ENCODE data around the gene DHRS9. TPM values are rescaled to one million over a fixed set of nuclear protein-coding genes. Genes with fewer than 3 reads are reported as not detected.

Gene DHRS9
- total and polyA plus RNA-seq, 9 of the 15 experiments (the other 6 are each of a cell fraction or from before 2014, with no cell fraction given): 0.27 to 1.7 (median 0.69) TPM

DNA sequence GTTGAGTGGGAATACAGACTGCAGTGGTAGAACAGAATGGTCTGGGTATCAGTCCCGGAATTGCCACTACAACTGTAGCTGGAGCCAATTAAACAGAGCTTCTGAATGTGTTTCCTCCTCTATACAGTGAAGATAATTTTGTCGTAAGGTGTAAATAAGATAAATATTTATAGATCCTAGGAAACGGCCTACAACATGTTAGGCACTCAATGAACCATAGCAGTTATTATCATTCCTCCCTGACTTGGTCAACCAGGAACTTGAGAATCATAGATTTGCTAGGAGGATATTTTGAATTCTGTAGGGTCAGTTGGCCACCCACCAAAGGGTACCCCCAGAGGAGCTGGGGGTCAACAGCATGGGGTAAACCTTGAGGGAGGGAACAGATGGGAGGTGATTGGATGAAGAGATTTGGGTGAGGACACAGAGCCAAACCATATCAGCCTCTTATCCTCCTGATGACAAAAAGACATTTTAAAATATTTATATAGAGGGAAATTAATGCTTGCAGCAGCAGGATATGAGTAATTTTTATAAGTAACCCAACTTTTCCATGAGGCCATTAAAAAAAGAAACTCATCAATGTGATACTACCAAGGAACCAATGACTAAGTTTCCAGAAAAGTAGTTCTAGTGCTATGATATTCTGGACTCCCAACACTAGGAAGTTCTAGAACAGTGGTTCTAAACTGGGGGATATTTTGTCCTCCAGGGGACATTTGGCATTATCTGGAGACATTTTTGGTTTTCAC, 4.0 kb downstream of the DHRS9 start:
- WGBS (ENCODE audit: insufficient coverage, low coverage, missing lambda C conversion rate): 16% methylated on average over 3 of the region's 3 CpGs
- Histone ChIP-seq H4K20me1 (replicated peaks; ENCODE audit: control insufficient read depth, insufficient read depth, low read length) (no peaks in the 10 kb centered on the region), H2AFZ (ENCODE audit: low read depth, low read length) (peak overlapping the region; percentile 78), H3K9me1 (ENCODE audit: control insufficient read depth, insufficient read depth, low read length) (no peaks in the 10 kb centered on the region), H3K36me3 (ENCODE audit: control insufficient read depth, insufficient read depth, low read length) (no peaks in the 10 kb centered on the region), H3K27me3 (ENCODE audit: control insufficient read depth in 2 of 2, insufficient read depth in 2 of 2, low read length in 2 of 2) (no peaks in the 10 kb centered on the region), H3K9ac (ENCODE audit: insufficient read depth in 1 of 2, low read depth in 2 of 2, low read length in 2 of 2) (peak overlapping the region in 1 of 2 experiments; percentile 46; a peak in 1 of 4 replicates), H3K27ac (ENCODE audit: extremely low read depth, low read depth, low read length) (peak overlapping the region; percentile 62), H3K4me3 (no peak overlapping the region), H3K79me2 (ENCODE audit: control insufficient read depth, insufficient read depth, low read length) (no peaks in the 10 kb centered on the region), H3K4me2 (ENCODE audit: insufficient read depth, low read length) (peak overlapping the region; percentile 22), H3K4me1 (replicated peaks in 1 of 2; ENCODE audit: control insufficient read depth in 2 of 2, insufficient read depth in 2 of 2, low read length in 2 of 2) (peaks cover 7 to 54% of the 10 kb centered on the region in 2 experiments; a peak in 4 of 5 replicates), H3K9me3 (replicated peaks; ENCODE audit: control insufficient read depth, insufficient read depth, low read depth, low read length) (0 out of 2 replicates have a peak, but pooled peaks cover 2% of the 10 kb centered on the region)
- FAIRE-seq (no peak), DNase-seq (ENCODE audit: extremely low read depth in 1 of 4, low spot score in 3 of 4) (no peak), ATAC-seq (peak; percentile 58)
- TF ChIP-seq ZNF146 (CRISPR knock-in tag; IDR thresholded peaks at IDR 0.05; ENCODE audit: unreplicated experiment) (no peak), ARNT (IDR thresholded peaks at IDR 0.05) (0 out of 4 replicates have a peak, but pooled peaks of 1 of the 2 experiments have one; percentile 47), ZNF766 (CRISPR knock-in tag; conservative IDR thresholded peaks at IDR 0.05) (0 out of 2 replicates have a peak, but pooled peaks have one; percentile 53)
- in situ Hi-C loops (cut with MboI) (no loop called here), intact Hi-C loops (cut with micrococcal nuclease) (loop anchor here (2.0 to 5.0 kb wide), 2 partner anchors 61 to 97 kb away; no protein-coding TSS in a partner anchor)
- no TSS peak for BruUV-seq (replicated peaks)
- CTCF ChIA-PET (ENCODE audit: low intra/inter-chr PET ratio): no interaction called here
- POLR2A ChIA-PET: interaction anchor here (0.7 kb wide), 1 partner anchor 65 kb away, joined by 3 read pairs; no protein-coding TSS in a partner anchor
